ENCODE measurements around the gene APOL1. TPM values are rescaled to one million over a fixed set of nuclear protein-coding genes. Genes with fewer than 3 reads are reported as not detected.

APOL1 gene
- total and polyA plus RNA-seq, 9 of the 15 experiments (the other 6 are each of a cell fraction or from before 2014, with no cell fraction given), result 2.5 to 9.7 (median 5.6) TPM

- WGBS (ENCODE audit: insufficient coverage, low coverage, missing lambda C conversion rate), result 89% methylated on average over 8 of the region's 8 CpGs
- H3K4me1 ChIP-seq (replicated peaks in 1 of 2; ENCODE audit: control insufficient read depth in 2 of 2, insufficient read depth in 2 of 2, low read length in 2 of 2), result no peaks in the 10 kb centered on the region
- ChIA-PET POLR2A (interaction anchor here (0.6 to 1.9 kb wide), 3 partner anchors 27 to 169 kb away, joined by 3 to 5 read pairs (median 3); no protein-coding TSS in a partner anchor), CTCF (ENCODE audit: low intra/inter-chr PET ratio) (interaction anchor here (1.0 to 2.4 kb wide), 3 partner anchors 147 to 184 kb away, joined by 3 to 18 read pairs (median 5); no protein-coding TSS in a partner anchor)
- H3K27me3 ChIP-seq (ENCODE audit: control insufficient read depth in 2 of 2, insufficient read depth in 2 of 2, low read length in 2 of 2), result no peaks in the 10 kb centered on the region
- intact Hi-C loops (cut with micrococcal nuclease), result loop anchor here (5.0 kb wide), 1 partner anchor 170 kb away; no protein-coding TSS in a partner anchor
- H3K27ac ChIP-seq (ENCODE audit: extremely low read depth, low read depth, low read length), result no peak overlapping the region
- no peak overlapping the region for H3K9ac ChIP-seq (ENCODE audit: insufficient read depth in 1 of 2, low read depth in 2 of 2, low read length in 2 of 2)
- H4K20me1 ChIP-seq (replicated peaks; ENCODE audit: control insufficient read depth, insufficient read depth, low read length), result no peaks in the 10 kb centered on the region; the same call in 1 of the 2 replicates
- no peaks in the 10 kb centered on the region for H3K79me2 ChIP-seq (ENCODE audit: control insufficient read depth, insufficient read depth, low read length)
- H3K9me1 ChIP-seq (ENCODE audit: control insufficient read depth, insufficient read depth, low read length), result no peaks in the 10 kb centered on the region
- no peak overlapping the region for H3K4me2 ChIP-seq (ENCODE audit: insufficient read depth, low read length)
- ATAC-seq, result no peak
- H3K9me3 ChIP-seq (replicated peaks; ENCODE audit: control insufficient read depth, insufficient read depth, low read depth, low read length), result no peaks in the 10 kb centered on the region
- no peak overlapping the region for H3K4me3 ChIP-seq
- TF ChIP-seq TAF1 (IDR thresholded peaks at IDR 0.05; ENCODE audit: control insufficient read depth, extremely low read depth, insufficient read depth, low read length, severe bottlenecking), result no peak
- no peak for DNase-seq (ENCODE audit: extremely low read depth in 1 of 4, low spot score in 3 of 4)
- no peak for FAIRE-seq
- BruUV-seq (replicated peaks), result no TSS peak
- H3K36me3 ChIP-seq (ENCODE audit: control insufficient read depth, insufficient read depth, low read length), result peaks cover 91% of the 10 kb centered on the region; the same call in 2 of the 3 replicates
- in situ Hi-C loops (cut with MboI), result no loop called here
- H2AFZ ChIP-seq (ENCODE audit: low read depth, low read length), result no peak overlapping the region
Measured at GRCh38 chr22:36301851-36302250, 48.9 kb downstream of the APOL1 start.

GRCh38 chr22:36302439-36303114, 49.6 kb downstream of the APOL1 start:
- CTCF ChIA-PET (ENCODE audit: low intra/inter-chr PET ratio), result interaction anchor here (1.0 to 2.4 kb wide), 3 partner anchors 146 to 183 kb away, joined by 3 to 18 read pairs (median 5); no protein-coding TSS in a partner anchor
- 91% methylated on average over 13 of the region's 17 CpGs for WGBS (ENCODE audit: insufficient coverage, low coverage, missing lambda C conversion rate)
- DNase-seq (ENCODE audit: extremely low read depth in 1 of 4, low spot score in 3 of 4) (no peak), FAIRE-seq (no peak), ATAC-seq (no peak)
- Histone ChIP-seq H3K4me1 (replicated peaks in 1 of 2; ENCODE audit: control insufficient read depth in 2 of 2, insufficient read depth in 2 of 2, low read length in 2 of 2) (no peaks in the 10 kb centered on the region), H3K9ac (ENCODE audit: insufficient read depth in 1 of 2, low read depth in 2 of 2, low read length in 2 of 2) (no peak overlapping the region), H3K36me3 (ENCODE audit: control insufficient read depth, insufficient read depth, low read length) (peaks cover 89% of the 10 kb centered on the region; the same call in 2 of the 3 replicates), H3K4me2 (ENCODE audit: insufficient read depth, low read length) (no peak overlapping the region), H3K9me3 (replicated peaks; ENCODE audit: control insufficient read depth, insufficient read depth, low read depth, low read length) (no peaks in the 10 kb centered on the region), H3K27me3 (ENCODE audit: control insufficient read depth in 2 of 2, insufficient read depth in 2 of 2, low read length in 2 of 2) (no peaks in the 10 kb centered on the region), H3K79me2 (ENCODE audit: control insufficient read depth, insufficient read depth, low read length) (no peaks in the 10 kb centered on the region), H3K9me1 (ENCODE audit: control insufficient read depth, insufficient read depth, low read length) (no peaks in the 10 kb centered on the region), H3K4me3 (no peak overlapping the region), H2AFZ (ENCODE audit: low read depth, low read length) (no peak overlapping the region), H3K27ac (ENCODE audit: extremely low read depth, low read depth, low read length) (no peak overlapping the region), H4K20me1 (replicated peaks; ENCODE audit: control insufficient read depth, insufficient read depth, low read length) (no peaks in the 10 kb centered on the region; the same call in 1 of the 2 replicates)
- in situ Hi-C loops (cut with MboI) (no loop called here), intact Hi-C loops (cut with micrococcal nuclease) (loop anchor here (5.0 kb wide), 1 partner anchor 170 kb away; no protein-coding TSS in a partner anchor)
- POLR2A ChIA-PET, result interaction anchor here (1.1 to 1.9 kb wide), 2 partner anchors 26 to 168 kb away, joined by 3 to 5 read pairs; no protein-coding TSS in a partner anchor
- no TSS peak for BruUV-seq (replicated peaks)
- TF ChIP-seq POLR2AphosphoS5 (IDR thresholded peaks at IDR 0.05; ENCODE audit: control insufficient read depth, insufficient read depth, low read depth, low read length), result no peak
- no peak for TF ChIP-seq POLR2H (tag; IDR thresholded peaks at IDR 0.05; ENCODE audit: low read depth)
- no peak for TF ChIP-seq E4F1 (CRISPR knock-in tag; IDR thresholded peaks at IDR 0.05; ENCODE audit: borderline replicate concordance)
- no peak for TF ChIP-seq PBX2 (CRISPR knock-in tag; IDR thresholded peaks at IDR 0.05; ENCODE audit: low read depth)
- no peak for TF ChIP-seq PBX2 (tag; conservative IDR thresholded peaks at IDR 0.05; ENCODE audit: low read depth)

Measured in K562 (cell line).